ENCODE measurements around the gene NIPSNAP3A.
"Not testable (repeated sequence)": the region's sequence is repeated elsewhere in the genome, so short reads cannot be mapped to it uniquely, and the experiment has no call there.

Gene NIPSNAP3A

GRCh38 chr9:104747565-104748358, at the start of gene NIPSNAP3A:
NIPSNAP3A (plus strand) TSS chr9:104747683; CDS start chr9:104747793, 110 bp downstream.
- peak; percentile 80 for DNase-seq (ENCODE audit: low read depth)

- DNase-seq (ENCODE audit: low read depth) = no peak
Measured at GRCh38 chr9:104700306-104700705, 47.2 kb upstream of the NIPSNAP3A start.

GRCh38 chr9:104708737-104709136, 38.7 kb upstream of the NIPSNAP3A start:
- DNase-seq (ENCODE audit: low read depth) = not testable (repeated sequence)

- no peak for DNase-seq (ENCODE audit: low read depth)
Measured at GRCh38 chr9:104711604-104712003, 35.9 kb upstream of the NIPSNAP3A start.

- DNase-seq (ENCODE audit: low read depth) = no peak
Measured at GRCh38 chr9:104725014-104725413, 22.5 kb upstream of the NIPSNAP3A start.

- no peak for DNase-seq (ENCODE audit: low read depth)
Measured at GRCh38 chr9:104738452-104738851, 9.0 kb upstream of the NIPSNAP3A start.

GRCh38 chr9:104740621-104741020, 6.9 kb upstream of the NIPSNAP3A start:
- DNase-seq (ENCODE audit: low read depth) = no peak

- no peak for DNase-seq (ENCODE audit: low read depth)
Measured at GRCh38 chr9:104743376-104743985, 4.0 kb upstream of the NIPSNAP3A start.

- DNase-seq (ENCODE audit: low read depth) = no peak
Measured at GRCh38 chr9:104745852-104746251, 1.6 kb upstream of the NIPSNAP3A start.

GRCh38 chr9:104746285-104746684, 1.2 kb upstream of the NIPSNAP3A start:
- DNase-seq (ENCODE audit: low read depth) = no peak

GRCh38 chr9:104746798-104747197, 685 bp upstream of the NIPSNAP3A start:
- no peak for DNase-seq (ENCODE audit: low read depth)

GRCh38 chr9:104747245-104747564, 278 bp upstream of the NIPSNAP3A start:
- no peak for DNase-seq (ENCODE audit: low read depth)

GRCh38 chr9:104748359-104749031, 1.0 kb downstream of the NIPSNAP3A start:
- DNase-seq (ENCODE audit: low read depth) = no peak

GRCh38 chr9:104750185-104750767, 2.8 kb downstream of the NIPSNAP3A start:
- no peak for DNase-seq (ENCODE audit: low read depth)

- no peak for DNase-seq (ENCODE audit: low read depth)
Measured at GRCh38 chr9:104758974-104759373, 11.5 kb downstream of the NIPSNAP3A start.

GRCh38 chr9:104765138-104765537, 17.7 kb downstream of the NIPSNAP3A start:
- DNase-seq (ENCODE audit: low read depth) = no peak

GRCh38 chr9:104766025-104766424, 18.5 kb downstream of the NIPSNAP3A start:
- DNase-seq (ENCODE audit: low read depth) = no peak

GRCh38 chr9:104767507-104767906, 20.0 kb downstream of the NIPSNAP3A start:
- no peak for DNase-seq (ENCODE audit: low read depth)

GRCh38 chr9:104769029-104769428, 21.5 kb downstream of the NIPSNAP3A start:
- DNase-seq (ENCODE audit: low read depth) = not testable (repeated sequence)

- DNase-seq (ENCODE audit: low read depth) = no peak
Measured at GRCh38 chr9:104769655-104770054, 22.2 kb downstream of the NIPSNAP3A start.

- DNase-seq (ENCODE audit: low read depth) = no peak
Measured at GRCh38 chr9:104772714-104773510, 25.4 kb downstream of the NIPSNAP3A start.

- no peak for DNase-seq (ENCODE audit: low read depth)
Measured at GRCh38 chr9:104774132-104774531, 26.6 kb downstream of the NIPSNAP3A start.
